ENCODE measurements around the gene PDCD11. TPM values are rescaled to one million over a fixed set of nuclear protein-coding genes. Genes with fewer than 3 reads are reported as not detected.

The PDCD11 gene
- total RNA-seq, 2 donors from 2014 or later, result 62.3 to 65.8 TPM

DNA sequence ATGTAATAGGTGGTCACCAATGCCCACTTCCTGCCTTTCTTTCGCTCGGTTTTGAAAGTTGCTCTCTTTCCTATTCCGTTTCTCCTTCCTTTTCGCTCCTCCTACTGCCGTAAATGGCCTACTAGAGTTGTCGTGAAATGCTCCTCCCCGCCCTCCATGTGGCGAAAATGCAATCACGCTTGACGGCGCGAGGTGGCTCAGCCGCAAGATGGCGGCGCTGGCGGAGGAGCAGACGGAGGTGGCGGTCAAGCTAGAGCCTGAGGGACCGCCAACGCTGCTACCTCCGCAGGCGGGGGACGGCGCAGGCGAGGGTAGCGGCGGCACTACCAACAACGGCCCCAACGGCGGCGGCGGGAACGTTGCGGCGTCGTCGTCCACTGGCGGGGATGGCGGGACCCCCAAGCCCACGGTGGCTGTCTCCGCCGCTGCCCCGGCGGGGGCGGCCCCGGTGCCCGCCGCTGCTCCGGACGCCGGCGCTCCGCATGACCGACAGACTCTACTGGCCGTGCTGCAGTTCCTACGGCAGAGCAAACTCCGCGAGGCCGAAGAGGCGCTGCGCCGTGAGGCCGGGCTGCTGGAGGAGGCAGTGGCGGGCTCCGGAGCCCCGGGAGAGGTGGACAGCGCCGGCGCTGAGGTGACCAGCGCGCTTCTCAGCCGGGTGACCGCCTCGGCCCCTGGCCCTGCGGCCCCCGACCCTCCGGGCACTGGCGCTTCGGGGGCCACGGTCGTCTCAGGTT lies 28.5 kb upstream of the PDCD11 start, which contains the start of gene TAF5:
TSS of gene TAF5 (plus strand) at position 195 of the 737 bp plus-strand sequence. CDS start at position 209, 14 bp downstream.
- Histone ChIP-seq H3K4me1 (ENCODE audit: control insufficient read depth, insufficient read depth, low read length) (no peaks in the 10 kb centered on the region), H3K4me3 (ENCODE audit: low read length) (peak within 1 kb of the TSS; percentile 81), H3K27me3 (ENCODE audit: control insufficient read depth, insufficient read depth, low read length, poor library complexity, severe bottlenecking) (no peaks in the 10 kb centered on the region), H3K27ac (ENCODE audit: low read depth, low read length) (peak within 1 kb of the TSS; percentile 54), H3K9me3 (ENCODE audit: control insufficient read depth, low read length) (no peaks in the 10 kb centered on the region), H3K36me3 (ENCODE audit: control insufficient read depth, insufficient read depth, low read length) (no peaks in the 10 kb centered on the region), H3K9ac (ENCODE audit: extremely low read depth, low read length, poor library complexity, severe bottlenecking) (peak within 1 kb of the TSS; percentile 55)
- Mint-ChIP-seq H3K4me1 (peaks cover 2% of the 10 kb centered on the region), H3K4me3 (peak within 1 kb of the TSS; percentile 71), H3K27ac (peak within 1 kb of the TSS; percentile 77), H3K9me3 (peaks cover 5% of the 10 kb centered on the region), H3K36me3 (ENCODE audit: low read depth) (no peaks in the 10 kb centered on the region), H3K27me3 (ENCODE audit: insufficient read depth) (no peaks in the 10 kb centered on the region)
- peak; percentile 97 for DNase-seq
- TF ChIP-seq, protein P1, sequence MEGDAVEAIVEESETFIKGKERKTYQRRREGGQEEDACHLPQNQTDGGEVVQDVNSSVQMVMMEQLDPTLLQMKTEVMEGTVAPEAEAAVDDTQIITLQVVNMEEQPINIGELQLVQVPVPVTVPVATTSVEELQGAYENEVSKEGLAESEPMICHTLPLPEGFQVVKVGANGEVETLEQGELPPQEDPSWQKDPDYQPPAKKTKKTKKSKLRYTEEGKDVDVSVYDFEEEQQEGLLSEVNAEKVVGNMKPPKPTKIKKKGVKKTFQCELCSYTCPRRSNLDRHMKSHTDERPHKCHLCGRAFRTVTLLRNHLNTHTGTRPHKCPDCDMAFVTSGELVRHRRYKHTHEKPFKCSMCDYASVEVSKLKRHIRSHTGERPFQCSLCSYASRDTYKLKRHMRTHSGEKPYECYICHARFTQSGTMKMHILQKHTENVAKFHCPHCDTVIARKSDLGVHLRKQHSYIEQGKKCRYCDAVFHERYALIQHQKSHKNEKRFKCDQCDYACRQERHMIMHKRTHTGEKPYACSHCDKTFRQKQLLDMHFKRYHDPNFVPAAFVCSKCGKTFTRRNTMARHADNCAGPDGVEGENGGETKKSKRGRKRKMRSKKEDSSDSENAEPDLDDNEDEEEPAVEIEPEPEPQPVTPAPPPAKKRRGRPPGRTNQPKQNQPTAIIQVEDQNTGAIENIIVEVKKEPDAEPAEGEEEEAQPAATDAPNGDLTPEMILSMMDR (conservative IDR thresholded peaks at IDR 0.05), result no peak
- 0% methylated on average over 15 to 81 of the region's 81 CpGs for WGBS, 2 experiments (ENCODE audit: insufficient coverage in 1 of 2, insufficient read length in 1 of 2)

DNA sequence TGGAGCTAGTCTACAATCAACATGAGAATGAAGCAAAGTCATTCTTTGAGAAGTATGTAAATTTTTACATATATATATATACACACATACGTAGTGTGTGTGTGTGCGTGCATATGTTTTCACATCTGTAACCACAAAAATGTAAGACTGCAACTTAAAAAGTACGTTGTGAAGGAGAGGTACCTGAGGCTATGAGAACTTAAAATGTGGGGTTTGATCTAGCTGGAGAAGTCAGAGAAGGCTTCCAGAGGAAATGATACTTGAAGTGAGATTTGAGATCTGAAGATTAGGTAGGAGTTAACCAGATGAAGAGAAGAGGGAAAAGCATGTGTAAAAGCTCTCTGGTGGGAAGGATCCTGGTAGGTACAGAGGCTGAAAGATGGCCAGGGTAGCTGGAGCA lies 22.9 kb upstream of the PDCD11 start:
- H3K27me3 ChIP-seq (ENCODE audit: control insufficient read depth, insufficient read depth, low read length, poor library complexity, severe bottlenecking), result no peaks in the 10 kb centered on the region
- peaks cover 29% of the 10 kb centered on the region for H3K36me3 ChIP-seq (ENCODE audit: control insufficient read depth, insufficient read depth, low read length)
- no peak overlapping the region for H3K4me3 Mint-ChIP-seq
- no peaks in the 10 kb centered on the region for H3K9me3 Mint-ChIP-seq
- no peak overlapping the region for H3K27ac ChIP-seq (ENCODE audit: low read depth, low read length)
- H3K4me3 ChIP-seq (ENCODE audit: low read length), result no peak overlapping the region
- H3K4me1 ChIP-seq (ENCODE audit: control insufficient read depth, insufficient read depth, low read length), result no peaks in the 10 kb centered on the region
- H3K9ac ChIP-seq (ENCODE audit: extremely low read depth, low read length, poor library complexity, severe bottlenecking), result no peak overlapping the region
- TF ChIP-seq, protein P1 (conservative IDR thresholded peaks at IDR 0.05), result no peak
- H3K27ac Mint-ChIP-seq, result no peak overlapping the region
- H3K27me3 Mint-ChIP-seq (ENCODE audit: insufficient read depth), result no peaks in the 10 kb centered on the region
- H3K36me3 Mint-ChIP-seq (ENCODE audit: low read depth), result peaks cover 13% of the 10 kb centered on the region
- H3K4me1 Mint-ChIP-seq, result peaks cover 1% of the 10 kb centered on the region
- DNase-seq, result no peak
- WGBS, 2 experiments (ENCODE audit: insufficient coverage in 1 of 2, insufficient read length in 1 of 2), result 83 to 89% methylated on average over 1 to 2 of the region's 3 CpGs
- no peaks in the 10 kb centered on the region for H3K9me3 ChIP-seq (ENCODE audit: control insufficient read depth, low read length)

DNA sequence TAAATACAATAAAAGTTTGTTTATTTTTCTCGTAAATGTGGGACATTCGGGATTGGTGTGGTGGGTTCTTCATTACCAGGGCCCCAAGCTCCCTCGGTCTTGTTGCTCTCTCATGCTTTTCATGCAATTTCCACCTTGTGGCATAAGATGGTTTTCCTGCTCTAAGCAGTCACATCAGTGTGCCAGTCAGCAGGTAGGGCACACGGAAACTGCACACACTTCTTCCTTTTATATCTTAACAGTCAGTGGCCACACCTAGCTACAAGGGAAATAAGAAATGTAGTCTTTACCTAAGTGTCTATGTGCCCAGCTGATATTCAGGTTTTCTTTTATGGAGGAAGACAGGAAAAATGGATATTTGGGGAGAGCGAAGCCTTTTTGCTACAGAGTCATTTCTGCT lies 22.2 kb upstream of the PDCD11 start:
- Histone ChIP-seq H3K4me3 (ENCODE audit: low read length) (no peak overlapping the region), H3K9me3 (ENCODE audit: control insufficient read depth, low read length) (no peaks in the 10 kb centered on the region), H3K27ac (ENCODE audit: low read depth, low read length) (no peak overlapping the region), H3K27me3 (ENCODE audit: control insufficient read depth, insufficient read depth, low read length, poor library complexity, severe bottlenecking) (no peaks in the 10 kb centered on the region), H3K9ac (ENCODE audit: extremely low read depth, low read length, poor library complexity, severe bottlenecking) (no peak overlapping the region), H3K4me1 (ENCODE audit: control insufficient read depth, insufficient read depth, low read length) (no peaks in the 10 kb centered on the region), H3K36me3 (ENCODE audit: control insufficient read depth, insufficient read depth, low read length) (peaks cover 29% of the 10 kb centered on the region)
- Mint-ChIP-seq H3K4me3 (no peak overlapping the region), H3K36me3 (ENCODE audit: low read depth) (peaks cover 13% of the 10 kb centered on the region), H3K4me1 (no peaks in the 10 kb centered on the region), H3K9me3 (no peaks in the 10 kb centered on the region), H3K27me3 (ENCODE audit: insufficient read depth) (no peaks in the 10 kb centered on the region), H3K27ac (no peak overlapping the region)
- TF ChIP-seq, protein P1 (conservative IDR thresholded peaks at IDR 0.05), result no peak
- 96% methylated on average over 4 to 5 of the region's 5 CpGs for WGBS, 2 experiments (ENCODE audit: insufficient coverage in 1 of 2, insufficient read length in 1 of 2)
- no peak for DNase-seq

All from endodermal cell (in vitro differentiated cells).